SJSA1 (cell line): ENCODE results near the gene ZMYND8. TPM values are rescaled to one million over a fixed set of nuclear protein-coding genes. Genes with fewer than 3 reads are reported as not detected.
"Not testable (repeated sequence)": the region's sequence is repeated elsewhere in the genome, so short reads cannot be mapped to it uniquely, and the experiment has no call there.

Experiments used
- DNase-seq, 2 experiments: peaks; one replicate each; pipeline ENCODE4 v3.0.0-alpha.2; 2015 to 2020; ENCODE audit warnings: low spot score in 2 of 2, low read depth in 1 of 2
- H3K27ac ChIP-seq: fragments of 250-450 bp; sonication (Bioruptor Pico); 2 replicates; pipeline ENCODE4 v1.5.1; 2020; ENCODE audit warnings: mild to moderate bottlenecking, moderate library complexity
- H3K27me3 ChIP-seq: fragments of 250-450 bp; sonication (Bioruptor Pico); replicated peaks from 2 replicates; pipeline ENCODE4 v1.5.1; 2020; ENCODE audit warnings: mild to moderate bottlenecking, moderate library complexity
- H3K36me3 ChIP-seq: fragments of 250-450 bp; sonication (Bioruptor Pico); 2 replicates; pipeline ENCODE4 v1.5.1; 2020; ENCODE audit warnings: mild to moderate bottlenecking
- H3K4me1 ChIP-seq: fragments of 250-450 bp; sonication (Bioruptor Pico); replicated peaks from 2 replicates; pipeline ENCODE4 v1.6.1; 2021; ENCODE audit warnings: mild to moderate bottlenecking
- H3K4me3 ChIP-seq: fragments of 250-450 bp; sonication (Bioruptor Pico); 2 replicates; pipeline ENCODE4 v1.5.1; 2020; ENCODE audit warnings: mild to moderate bottlenecking
- H3K9me3 ChIP-seq: fragments of 250-450 bp; sonication (Bioruptor Pico); replicated peaks from 2 replicates; pipeline ENCODE4 v1.5.1; 2020; ENCODE audit warnings: mild to moderate bottlenecking
- total RNA-seq: library from RNA; depleted of rRNA; stranded (reverse); fragments of >200 nt; shearing (Covaris generic); gene quantifications from 2 replicates; pipeline ENCODE4 v1.2.3, GENCODE V29; 2014; rRNA removed

Gene ZMYND8
- total RNA-seq: 6.0 and 13.5 TPM in 2 replicates

GRCh38 chr20:47356526-47357295, at the start of gene ZMYND8:
TSS of gene ZMYND8 (minus strand) at chr20:47356699. CDS start at chr20:47356670, 29 bp downstream.
- peak within 1 kb of the TSS; percentile 96 for H3K27ac ChIP-seq
- H3K36me3 ChIP-seq: peaks cover 6% of the 10 kb centered on the region
- DNase-seq: peak; percentile 86 to 99
- peaks cover 99% of the 10 kb centered on the region for H3K4me1 ChIP-seq
- H3K27me3 ChIP-seq: no peaks in the 10 kb centered on the region
- no peaks in the 10 kb centered on the region for H3K9me3 ChIP-seq
- no peak within 1 kb of the TSS; the same call in 1 of the 2 replicates for H3K4me3 ChIP-seq

DNA sequence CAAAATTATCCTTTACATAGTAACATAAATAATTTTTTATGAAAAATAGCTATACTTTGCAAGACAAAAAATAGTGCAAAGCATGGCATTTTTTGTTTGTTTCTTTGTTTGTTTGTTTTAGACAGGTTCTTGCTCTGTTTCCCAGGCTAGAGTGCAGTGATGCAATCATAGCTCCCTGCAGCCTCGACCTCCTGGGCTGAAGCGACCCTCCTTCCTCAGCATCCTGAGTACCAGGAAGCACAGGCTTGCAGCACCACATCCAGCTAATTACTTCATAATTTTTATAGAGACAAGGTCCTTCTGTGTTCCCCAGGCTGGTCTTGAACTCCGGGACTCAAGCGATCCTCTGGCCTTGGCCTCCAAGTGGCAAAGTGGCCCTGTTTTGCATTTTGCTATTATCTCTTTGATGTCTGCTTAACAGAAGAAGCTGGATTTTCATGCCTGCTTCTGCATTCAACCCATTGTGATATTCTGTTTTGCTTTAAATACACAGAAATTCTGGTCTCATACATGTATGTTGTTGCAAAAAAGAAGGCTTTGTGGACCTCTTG, 49.4 kb upstream of the ZMYND8 start:
- Histone ChIP-seq H3K27ac (no peak overlapping the region), H3K36me3 (no peaks in the 10 kb centered on the region), H3K27me3 (no peaks in the 10 kb centered on the region), H3K4me3 (no peak overlapping the region), H3K9me3 (no peaks in the 10 kb centered on the region), H3K4me1 (peaks cover 4% of the 10 kb centered on the region)
- no peak for DNase-seq

GRCh38 chr20:47400685-47401084, 44.2 kb upstream of the ZMYND8 start:
- no peaks in the 10 kb centered on the region for H3K4me1 ChIP-seq
- H3K36me3 ChIP-seq: no peaks in the 10 kb centered on the region
- DNase-seq: no peak
- H3K4me3 ChIP-seq: no peak overlapping the region
- H3K27ac ChIP-seq: no peak overlapping the region
- H3K9me3 ChIP-seq: no peaks in the 10 kb centered on the region
- no peaks in the 10 kb centered on the region for H3K27me3 ChIP-seq

DNA sequence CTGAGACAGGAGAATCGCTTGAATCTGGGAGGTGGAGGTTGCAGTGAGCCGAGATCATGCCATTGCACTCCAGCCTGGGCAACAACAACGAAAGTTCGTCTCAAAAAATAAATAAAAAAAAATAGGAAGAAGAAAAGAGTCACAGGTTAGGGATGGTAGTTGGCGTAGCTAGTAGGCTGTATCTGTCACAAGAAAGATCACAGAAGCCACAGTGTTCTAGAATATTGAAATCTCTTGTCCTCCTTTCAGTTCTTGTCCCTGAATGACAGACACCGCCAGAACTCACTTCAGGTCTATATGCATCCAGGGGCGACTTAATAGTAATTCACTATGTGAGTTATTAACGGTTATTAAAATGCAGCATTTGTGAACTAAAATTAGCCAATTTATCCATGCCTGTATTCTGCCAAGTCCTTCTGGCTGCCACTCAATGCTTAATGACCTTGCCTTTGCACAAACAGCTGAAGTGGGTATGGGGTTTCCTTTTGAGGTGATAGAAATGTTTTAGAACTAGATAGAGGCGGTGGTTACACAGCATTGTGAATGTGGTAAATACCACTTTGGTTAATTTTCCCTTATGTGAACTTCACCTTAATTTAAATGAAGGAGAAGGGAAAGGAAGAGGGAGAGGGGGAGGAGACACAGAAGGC, 41.3 kb upstream of the ZMYND8 start:
- peaks cover 6% of the 10 kb centered on the region for H3K4me1 ChIP-seq
- H3K27ac ChIP-seq: no peak overlapping the region
- no peak overlapping the region for H3K4me3 ChIP-seq
- H3K9me3 ChIP-seq: no peaks in the 10 kb centered on the region
- H3K36me3 ChIP-seq: no peaks in the 10 kb centered on the region
- no peak for DNase-seq
- H3K27me3 ChIP-seq: no peaks in the 10 kb centered on the region

DNA sequence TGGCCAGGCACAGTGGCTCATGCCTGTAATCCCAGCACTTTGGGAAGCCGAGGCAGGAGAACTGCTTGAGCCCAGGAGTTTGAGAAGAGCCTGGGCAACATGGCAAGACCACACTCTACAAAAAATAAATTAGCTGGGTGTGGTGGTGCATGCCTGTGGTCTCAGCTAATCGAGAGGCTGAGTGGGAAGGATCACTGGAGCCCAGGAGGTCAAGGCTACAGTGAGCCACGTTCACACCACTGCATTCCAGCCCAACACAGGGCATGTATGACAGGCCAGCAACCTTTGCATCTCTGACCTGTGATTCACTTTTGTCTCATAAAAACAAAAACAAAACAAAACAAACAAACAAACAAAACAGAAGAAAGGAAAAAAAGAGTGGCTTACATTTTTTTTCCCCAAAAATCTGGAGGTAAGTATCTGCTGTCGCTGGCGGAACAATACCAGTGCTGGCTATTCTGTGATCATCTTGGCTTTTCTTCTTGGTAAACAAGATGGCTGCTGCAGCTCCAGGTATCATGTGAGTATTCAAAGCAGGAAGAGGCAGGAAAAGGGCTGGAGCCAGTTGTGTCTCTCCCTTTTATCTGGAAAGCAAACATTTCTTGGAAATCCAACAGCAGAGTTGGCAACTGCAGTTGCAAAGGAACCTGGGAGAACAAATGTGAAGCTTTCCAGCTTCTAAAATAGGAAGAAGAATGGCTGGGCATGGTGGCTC, 40.4 kb upstream of the ZMYND8 start:
- Histone ChIP-seq H3K27me3 (no peaks in the 10 kb centered on the region), H3K27ac (no peak overlapping the region), H3K4me3 (no peak overlapping the region), H3K36me3 (no peaks in the 10 kb centered on the region), H3K9me3 (no peaks in the 10 kb centered on the region), H3K4me1 (peaks cover 15% of the 10 kb centered on the region)
- DNase-seq: no peak

GRCh38 chr20:47393796-47394514, 37.5 kb upstream of the ZMYND8 start:
- H3K27me3 ChIP-seq, H3K27ac ChIP-seq, H3K9me3 ChIP-seq, H3K36me3 ChIP-seq, DNase-seq, H3K4me3 ChIP-seq: not testable (repeated sequence)
- H3K4me1 ChIP-seq: peaks cover 22% of the 10 kb centered on the region

- DNase-seq: peak in 1 of 2 experiments; percentile 30
- Histone ChIP-seq H3K9me3 (no peaks in the 10 kb centered on the region), H3K36me3 (no peaks in the 10 kb centered on the region), H3K27ac (peak overlapping the region; percentile 94), H3K27me3 (no peaks in the 10 kb centered on the region), H3K4me3 (no peak overlapping the region), H3K4me1 (peaks cover 22% of the 10 kb centered on the region)
Measured at GRCh38 chr20:47392721-47393073, 36.2 kb upstream of the ZMYND8 start.

DNA sequence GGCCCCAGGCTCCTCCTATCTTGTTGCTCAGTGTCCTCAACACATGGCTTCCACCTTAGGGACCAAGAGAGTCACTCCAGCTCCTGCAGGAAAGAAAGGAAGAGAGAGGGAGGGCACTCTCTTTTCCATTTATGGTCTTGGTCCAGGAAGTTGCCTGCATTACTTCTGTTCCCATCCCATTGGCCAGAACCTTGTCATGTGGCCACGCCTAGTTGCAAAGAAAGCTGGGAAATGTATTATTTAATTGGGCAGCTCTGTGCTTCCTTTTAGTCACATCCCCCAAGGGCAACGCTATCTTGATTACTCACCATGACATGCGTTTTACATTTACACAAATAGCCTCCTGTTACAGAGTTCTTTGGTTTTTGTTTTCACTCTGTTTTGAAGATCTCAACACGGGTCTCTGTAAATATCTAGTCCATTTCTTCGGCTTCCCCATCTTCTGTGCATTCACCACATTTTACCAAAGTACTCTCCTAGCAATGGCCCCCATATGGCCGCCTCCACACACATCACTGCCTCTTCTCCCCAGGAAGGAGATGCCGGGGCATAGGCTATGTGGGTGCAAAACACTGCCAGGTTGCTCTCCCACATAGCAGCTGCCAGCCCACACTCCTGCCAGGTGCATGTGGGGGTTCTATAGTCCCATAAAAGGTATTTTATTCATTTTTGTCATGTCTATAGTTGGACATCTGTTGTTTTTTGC, 35.7 kb upstream of the ZMYND8 start:
- Histone ChIP-seq H3K27ac (peak overlapping the region; percentile 94), H3K4me1 (peaks cover 22% of the 10 kb centered on the region), H3K36me3 (no peaks in the 10 kb centered on the region), H3K4me3 (no peak overlapping the region), H3K9me3 (no peaks in the 10 kb centered on the region), H3K27me3 (no peaks in the 10 kb centered on the region)
- peak; percentile 87 to 88 for DNase-seq

DNA sequence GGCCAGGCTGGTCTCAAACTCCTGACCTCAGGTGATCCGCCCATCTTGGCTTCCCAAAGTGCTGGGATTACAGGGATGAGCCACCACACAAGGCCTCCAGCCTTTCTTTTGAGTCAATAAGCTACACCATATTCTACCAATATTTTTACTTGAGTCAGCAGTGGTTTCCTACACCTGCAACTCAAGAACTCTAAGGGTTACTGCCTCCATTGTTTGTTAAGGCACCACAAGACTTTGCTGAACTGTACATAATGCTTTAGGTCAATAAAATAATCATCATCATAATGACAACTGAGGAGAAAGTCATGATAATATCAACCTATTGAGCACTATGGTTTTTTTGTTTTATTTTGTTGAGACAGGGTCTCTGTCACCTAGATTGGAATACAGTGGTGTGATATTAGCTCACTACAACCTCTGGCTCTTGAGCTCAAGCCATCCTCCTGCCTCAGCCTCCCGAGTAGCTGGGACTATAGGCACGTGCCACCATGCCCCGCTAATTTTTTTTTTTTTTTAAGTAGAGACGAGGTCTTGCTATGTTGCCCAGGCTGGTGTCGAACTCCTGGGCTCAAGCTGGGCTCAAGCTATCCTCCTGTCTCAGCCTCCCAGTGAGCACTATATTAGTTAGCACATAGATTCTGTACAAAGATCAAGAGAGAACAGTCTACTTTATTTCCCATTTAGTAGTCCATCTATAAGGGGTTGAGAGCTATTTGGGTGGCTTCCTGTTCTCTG, 34.9 kb upstream of the ZMYND8 start:
- Histone ChIP-seq H3K4me1 (peaks cover 22% of the 10 kb centered on the region), H3K27ac (peak overlapping the region; percentile 94), H3K36me3 (no peaks in the 10 kb centered on the region), H3K9me3 (no peaks in the 10 kb centered on the region), H3K27me3 (no peaks in the 10 kb centered on the region), H3K4me3 (no peak overlapping the region)
- no peak for DNase-seq

DNA sequence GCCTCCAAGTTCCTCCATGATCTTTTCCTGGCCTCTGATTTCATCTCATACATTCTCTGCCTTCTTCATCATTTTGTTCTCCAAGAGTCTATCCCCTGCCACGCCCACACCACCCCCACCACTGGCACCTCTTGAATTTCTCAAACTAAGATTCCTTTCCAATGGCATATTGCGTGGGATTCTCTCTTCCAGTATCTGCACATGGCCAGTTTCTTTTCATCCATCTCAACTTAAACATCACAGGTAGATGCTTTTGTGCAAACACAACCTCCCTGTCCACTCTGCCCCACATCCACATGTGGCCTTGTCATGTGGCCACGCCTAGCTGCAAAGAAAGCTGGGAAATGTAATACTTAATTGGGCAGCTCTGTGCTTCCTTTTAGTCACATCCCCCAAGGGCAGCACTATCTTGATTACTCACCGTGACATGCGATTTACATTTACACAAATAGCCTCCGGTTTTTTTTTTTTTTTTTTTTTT, 33.4 kb upstream of the ZMYND8 start:
- peak in 1 of 2 experiments; percentile 20 for DNase-seq
- H3K4me3 ChIP-seq: no peak overlapping the region
- no peaks in the 10 kb centered on the region for H3K27me3 ChIP-seq
- H3K36me3 ChIP-seq: no peaks in the 10 kb centered on the region
- H3K27ac ChIP-seq: peak overlapping the region; percentile 25; the same call in 1 of the 2 replicates
- peaks cover 22% of the 10 kb centered on the region for H3K4me1 ChIP-seq
- H3K9me3 ChIP-seq: no peaks in the 10 kb centered on the region

DNA sequence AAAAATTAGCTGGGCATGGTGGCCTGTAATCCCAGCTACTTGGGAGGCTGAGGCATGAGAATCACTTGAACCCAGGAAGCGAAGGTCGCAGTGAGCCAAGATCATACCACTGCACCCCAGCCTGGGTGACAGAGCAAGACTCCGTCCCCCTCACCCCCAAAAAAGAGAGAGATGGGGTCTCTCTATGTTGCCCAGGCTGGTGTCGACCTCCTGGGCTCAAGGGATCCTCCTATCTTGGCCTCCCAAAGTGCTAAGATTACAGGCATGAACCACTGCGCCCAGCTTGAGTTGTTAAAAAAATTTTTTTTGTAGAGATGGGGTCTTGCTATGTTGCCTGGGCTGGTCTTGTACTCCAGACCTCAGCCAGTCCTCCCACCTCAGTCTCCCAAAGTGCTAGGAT, 29.5 kb upstream of the ZMYND8 start:
- H3K27me3 ChIP-seq, H3K27ac ChIP-seq, H3K9me3 ChIP-seq, H3K4me3 ChIP-seq, DNase-seq, H3K36me3 ChIP-seq: not testable (repeated sequence)
- peaks cover 15% of the 10 kb centered on the region for H3K4me1 ChIP-seq

GRCh38 chr20:47382746-47383415, 26.4 kb upstream of the ZMYND8 start:
- H3K4me1 ChIP-seq: peaks cover 19% of the 10 kb centered on the region
- no peaks in the 10 kb centered on the region for H3K27me3 ChIP-seq
- no peaks in the 10 kb centered on the region for H3K9me3 ChIP-seq
- DNase-seq: no peak
- H3K36me3 ChIP-seq: no peaks in the 10 kb centered on the region
- H3K27ac ChIP-seq: no peak overlapping the region
- no peak overlapping the region for H3K4me3 ChIP-seq
